K562 (cell line): Measurements from ENCODE around the gene PLCL1. TPM values are rescaled to one million over a fixed set of nuclear protein-coding genes. Genes with fewer than 3 reads are reported as not detected.

ENCODE experiments used
- ATAC-seq: fragments of 200-7000 bp; cut with Tn5 transposase; 3 replicates; pipeline ENCODE4 v1.9.1; 2020; ENCODE audit warnings: moderate library complexity
- BruUV-seq: library from RNA; stranded (reverse); fragments of 400-500 nt; replicated peaks from 2 replicates; lab custom pipeline; 2021; lab: Mats Ljungman, UMichigan
- CTCF ChIA-PET: fragments of 300-600 bp; formaldehyde crosslinking; extraction: SDS; loops from one replicate; lab custom pipeline; 2021; ENCODE audit warnings: low intra/inter-chr PET ratio; lab: Yijun Ruan, JAX
- POLR2A ChIA-PET: fragments of 300-600, 350-650 bp; sonication (Branson Sonifier 250); formaldehyde crosslinking; extraction: SDS; loops from one replicate; lab custom pipeline; 2021; ENCODE audit warnings: antibody characterized with exemption, inconsistent platforms; lab: Yijun Ruan, JAX
- DNase-seq, 4 experiments: peaks; one replicate each; pipeline versions ENCODE4 v3.0.0 to v3.0.0-alpha.2; 2011 to 2018; ENCODE audit warnings: low spot score in 3 of 4, mixed read lengths in 3 of 4; ENCODE audit errors: extremely low read depth in 1 of 4
- FAIRE-seq: peaks from 2 replicates; lab custom pipeline; 2011; peaks lifted over from hg19 to GRCh38; lab: Jason Lieb, UNC
- H2AFZ ChIP-seq: 2 replicates; pipeline ENCODE4 v1.6.0; 2011; ENCODE audit warnings: low read depth, low read length, control low read depth, inconsistent platforms
- H3K27ac ChIP-seq: fragments of 200-600 bp; 3 replicates; pipeline ENCODE4 v1.8.0; 2011; ENCODE audit warnings: low read depth, mild to moderate bottlenecking, control low read depth, inconsistent platforms, low read length, moderate library complexity, mixed read lengths; ENCODE audit errors: extremely low read depth
- H3K27me3 ChIP-seq, 2 experiments: fragments of 300-600 bp in 1 of 2; 2 replicates in 1 of 2; 3 replicates in 1 of 2; pipeline versions ENCODE4 v1.6.0 to v1.8.0; 2011; ENCODE audit warnings: inconsistent platforms in 2 of 2, low read length in 2 of 2, mild to moderate bottlenecking in 1 of 2, mixed read lengths in 1 of 2, moderate library complexity in 1 of 2; ENCODE audit not compliant: control insufficient read depth in 2 of 2, insufficient read depth in 2 of 2
- H3K36me3 ChIP-seq: fragments of 300-600 bp; 3 replicates; pipeline ENCODE4 v1.8.0; 2011; ENCODE audit warnings: mild to moderate bottlenecking, low read length, inconsistent platforms; ENCODE audit not compliant: control insufficient read depth, insufficient read depth
- H3K4me1 ChIP-seq, 2 experiments: fragments of 200-600 bp in 1 of 2; replicated peaks in 1 of 2; 2 replicates in 1 of 2; 3 replicates in 1 of 2; pipeline versions ENCODE4 v1.5.1 to v1.8.0; 2011; ENCODE audit warnings: inconsistent platforms in 2 of 2, low read length in 2 of 2, mild to moderate bottlenecking in 1 of 2, mixed read lengths in 1 of 2, moderate library complexity in 1 of 2; ENCODE audit not compliant: control insufficient read depth in 2 of 2, insufficient read depth in 2 of 2
- H3K4me2 ChIP-seq: 2 replicates; pipeline ENCODE4 v1.6.1; 2011; ENCODE audit warnings: low read length, control low read depth, inconsistent platforms, mixed read lengths; ENCODE audit not compliant: insufficient read depth
- H3K4me3 ChIP-seq: fragments of 200-600 bp; sonication (generic), shearing (Covaris generic); 2 replicates; pipeline ENCODE4 v1.5.1; 2016; ENCODE audit warnings: control low read depth, inconsistent platforms
- H3K79me2 ChIP-seq: fragments of 200-600 bp; 3 replicates; pipeline ENCODE4 v1.8.0; 2011; ENCODE audit warnings: low read length, inconsistent platforms; ENCODE audit not compliant: control insufficient read depth, insufficient read depth
- H3K9ac ChIP-seq, 2 experiments: 2 replicates each; pipeline versions ENCODE4 v1.6.0 to v1.6.1; 2011; ENCODE audit warnings: low read depth in 2 of 2, low read length in 2 of 2, control low read depth in 1 of 2, inconsistent platforms in 1 of 2, mild to moderate bottlenecking in 1 of 2, mixed read lengths in 1 of 2; ENCODE audit not compliant: insufficient read depth in 1 of 2
- H3K9me1 ChIP-seq: one replicate; pipeline ENCODE4 v1.6.0; 2011; ENCODE audit warnings: inconsistent platforms, mild to moderate bottlenecking, low read length, moderate library complexity; ENCODE audit not compliant: control insufficient read depth, insufficient read depth
- H3K9me3 ChIP-seq: replicated peaks from 2 replicates; pipeline ENCODE4 v1.5.1; 2011; ENCODE audit warnings: low read depth, low read length, inconsistent platforms; ENCODE audit not compliant: control insufficient read depth, insufficient read depth
- H4K20me1 ChIP-seq: replicated peaks from 2 replicates; pipeline ENCODE4 v1.6.1; 2011; ENCODE audit warnings: low read length, inconsistent platforms, mixed read lengths; ENCODE audit not compliant: control insufficient read depth, insufficient read depth
- CEBPG ChIP-seq, 3 experiments: fragments of 200-800 bp in 1 of 3; sonication (Bioruptor generic) in 1 of 3; sonication (generic) in 1 of 3; formaldehyde crosslinking in 1 of 3; IDR thresholded peaks in 2 of 3; conservative IDR thresholded peaks in 1 of 3; 2 replicates each; pipeline versions ENCODE4 v1.6.1 to v1.8.0; 2016 to 2022; ENCODE audit warnings: missing compliant biosample characterization in 2 of 3, missing genetic modification characterization in 2 of 3, mild to moderate bottlenecking in 1 of 3, missing genetic modification reagents in 1 of 3
- DMBX1 ChIP-seq: fragments of 250-450 bp; sonication (Bioruptor Pico); IDR thresholded peaks from 2 replicates; pipeline ENCODE4 v1.8.0; 2022; ENCODE audit warnings: inconsistent platforms, mild to moderate bottlenecking, moderate library complexity, borderline replicate concordance
- DPF2 ChIP-seq: fragments of 450-650 bp; IDR thresholded peaks from 2 replicates; pipeline ENCODE4 v1.6.1; 2016
- EP300 ChIP-seq: IDR thresholded peaks from 2 replicates; pipeline ENCODE4 v1.6.1; 2012; ENCODE audit warnings: low read length, improper control_type of control experiment
- ETV1 ChIP-seq: fragments of 450-650 bp; conservative IDR thresholded peaks from 2 replicates; pipeline ENCODE4 v1.6.1; 2016; ENCODE audit warnings: missing genetic modification characterization, control low read depth, low read depth, missing compliant biosample characterization
- NFE2L1 ChIP-seq: fragments of 450-650 bp; IDR thresholded peaks from 2 replicates; pipeline ENCODE4 v1.6.1; 2016; ENCODE audit warnings: missing genetic modification characterization, low read depth, mild to moderate bottlenecking, missing compliant biosample characterization, moderate library complexity, borderline replicate concordance
- NFRKB ChIP-seq: fragments of 450-650 bp; IDR thresholded peaks from 2 replicates; pipeline ENCODE4 v1.6.1; 2016; ENCODE audit warnings: low read depth
- NR4A1 ChIP-seq, 2 experiments: fragments of 250-450 bp in 1 of 2; fragments of 450-650 bp in 1 of 2; sonication (Bioruptor Pico) in 1 of 2; IDR thresholded peaks; 2 replicates each; pipeline versions ENCODE4 v1.4.0 to v1.6.1; 2016 to 2020; ENCODE audit warnings: mild to moderate bottlenecking in 2 of 2, missing compliant biosample characterization in 1 of 2, missing genetic modification characterization in 1 of 2, moderate library complexity in 1 of 2
- RAD21 ChIP-seq, 2 experiments: fragments of 250-450 bp in 1 of 2; fragments of 450-650 bp in 1 of 2; sonication (Bioruptor Pico) in 1 of 2; formaldehyde crosslinking in 1 of 2; IDR thresholded peaks in 1 of 2; conservative IDR thresholded peaks in 1 of 2; 2 replicates each; pipeline versions ENCODE4 v1.4.0 to v1.8.0; 2020 to 2022; ENCODE audit warnings: mild to moderate bottlenecking in 2 of 2, moderate library complexity in 1 of 2
- SIX5 ChIP-seq, 2 experiments: IDR thresholded peaks; 2 replicates each; pipeline ENCODE4 v1.6.1; 2011; ENCODE audit warnings: low read length in 2 of 2, borderline replicate concordance in 1 of 2, low read depth in 1 of 2, mild to moderate bottlenecking in 1 of 2, moderate library complexity in 1 of 2; ENCODE audit not compliant: insufficient read depth in 1 of 2
- ZNF311 ChIP-seq: fragments of 250-450 bp; sonication (Bioruptor Pico); IDR thresholded peaks from 2 replicates; pipeline ENCODE4 v1.4.0; 2020; ENCODE audit warnings: mild to moderate bottlenecking, moderate library complexity
- in situ Hi-C: fragments of 300-500 bp; cut with MboI; formaldehyde crosslinking; loops from 4 replicates; pipeline ENCODE4 v1.15.0; 2018; ENCODE audit warnings: inconsistent platforms, mixed read lengths
- intact Hi-C: fragments of 100-400 bp; cut with micrococcal nuclease; formaldehyde crosslinking; loops from 2 replicates; pipeline ENCODE4 v1.14.2; 2022
- polyA plus RNA-seq, 8 experiments: library from polyadenylated mRNA; depleted of rRNA in 4 of 8; stranded (reverse) in 5 of 8; unstranded in 3 of 8; fragments of >200 nt; fragmentation: Nextera tagmentation in 2 of 8; fragmentation: Illumina TruSeq in 1 of 8; extraction: Ambion mirVana in 2 of 8; extraction: Trizol in 1 of 8; gene quantifications; 2 replicates each; pipeline versions ENCODE4 v1.2.1 to v1.2.3, GENCODE V29; 2011 to 2014; ENCODE audit warnings: inconsistent platforms in 1 of 8, missing spikeins in 1 of 8
- total RNA-seq, 7 experiments: library from RNA; depleted of rRNA in 6 of 7; stranded (reverse); fragments of >200 nt in 6 of 7; fragmentation: Illumina TruSeq in 2 of 7; extraction: Trizol in 2 of 7; gene quantifications; 2 replicates each; pipeline versions ENCODE4 v1.2.1 to v1.2.3, GENCODE V29; 2011 to 2021; ENCODE audit warnings: low replicate concordance in 1 of 7
- TF ChIP-seq, protein P1 (sequence below), 2 experiments: fragments of 250-450 bp in 1 of 2; fragments of 450-650 bp in 1 of 2; sonication (Bioruptor Pico) in 1 of 2; IDR thresholded peaks; 2 replicates each; pipeline versions ENCODE4 v1.6.1 to v1.8.0; 2016 to 2021; ENCODE audit warnings: mild to moderate bottlenecking in 2 of 2, moderate library complexity in 2 of 2, missing compliant biosample characterization in 1 of 2, missing genetic modification characterization in 1 of 2
- TF ChIP-seq, protein P2 (sequence below): fragments of 200-800 bp; sonication (Bioruptor generic); IDR thresholded peaks from 2 replicates; pipeline ENCODE4 v1.6.1; 2017; ENCODE audit warnings: missing genetic modification characterization, missing compliant biosample characterization
- TF ChIP-seq, protein P3 (sequence below): fragments of 450-650 bp; conservative IDR thresholded peaks from 2 replicates; pipeline ENCODE4 v1.6.1; 2016; ENCODE audit warnings: missing genetic modification characterization, low read depth, mild to moderate bottlenecking, missing compliant biosample characterization, moderate library complexity
- TF ChIP-seq, protein P4 (sequence below): fragments of 450-650 bp; formaldehyde crosslinking; IDR thresholded peaks from 2 replicates; pipeline ENCODE4 v1.4.0; 2020; ENCODE audit warnings: mild to moderate bottlenecking, mixed read lengths

Gene PLCL1
- total and polyA plus RNA-seq, 9 of the 15 experiments (the other 6 are each of a cell fraction or from before 2014, with no cell fraction given), result 2.0 to 17.7 (median 8.6) TPM

DNA sequence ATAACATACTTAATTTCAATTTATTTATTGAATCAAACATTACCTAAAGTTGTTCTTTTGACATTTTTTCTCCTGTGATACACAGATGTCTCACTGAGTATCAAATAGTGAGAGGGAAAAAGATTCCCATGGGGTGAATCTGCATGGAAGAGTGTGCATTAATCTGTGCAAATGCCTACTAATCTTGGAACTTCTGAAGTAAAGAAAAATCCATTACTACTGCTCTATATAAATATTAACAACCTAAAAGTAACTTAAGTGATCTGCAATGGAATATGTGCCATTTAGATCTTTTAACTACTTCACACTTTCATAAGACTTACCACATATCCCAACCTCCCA lies 125.5 kb downstream of the PLCL1 start:
- H3K4me2 ChIP-seq, result peak overlapping the region; percentile 26; the same call in 1 of the 2 replicates
- no peaks in the 10 kb centered on the region for H3K27me3 ChIP-seq
- no peak for DNase-seq
- intact Hi-C loops (loop anchor here (2.0 to 5.0 kb wide), 6 partner anchors 41 to 197 kb away; partner anchors contain the start of gene PLCL1), in situ Hi-C loops (loop anchor here (10.0 kb wide), 1 partner anchor 115 kb away; no protein-coding TSS in a partner anchor)
- CTCF ChIA-PET, result no interaction called here
- H2AFZ ChIP-seq, result no peak overlapping the region
- peaks cover 4 to 69% of the 10 kb centered on the region in 2 experiments for H3K4me1 ChIP-seq
- H3K36me3 ChIP-seq, result no peaks in the 10 kb centered on the region; the same call in 2 of the 3 replicates
- no peaks in the 10 kb centered on the region for H4K20me1 ChIP-seq
- H3K4me3 ChIP-seq, result no peak overlapping the region
- TF ChIP-seq NR4A1 (CRISPR knock-in tag; IDR thresholded peaks at IDR 0.05), result no peak
- 0 out of 2 replicates have a peak, but pooled peaks have one; percentile 4 for TF ChIP-seq NR4A1 (tag; IDR thresholded peaks at IDR 0.05)
- TF ChIP-seq NFE2L1 (tag), result 0 out of 2 replicates have a peak, but pooled peaks have one; percentile 3
- TF ChIP-seq, protein P1, sequence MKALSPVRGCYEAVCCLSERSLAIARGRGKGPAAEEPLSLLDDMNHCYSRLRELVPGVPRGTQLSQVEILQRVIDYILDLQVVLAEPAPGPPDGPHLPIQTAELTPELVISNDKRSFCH (CRISPR knock-in tag; IDR thresholded peaks at IDR 0.05), result no peak
- TF ChIP-seq, protein P1 (tag; IDR thresholded peaks at IDR 0.05), result peak; percentile 72; the same call in 1 of the 2 replicates
- TF ChIP-seq CEBPG (CRISPR knock-in tag; IDR thresholded peaks at IDR 0.05), result no peak
- peak in 1 of 2 experiments; percentile 62; a peak in 2 of 4 replicates for TF ChIP-seq CEBPG (tag; conservative IDR thresholded peaks at IDR 0.05 in 1 of 2, IDR thresholded peaks at IDR 0.05 in 1 of 2)
- TF ChIP-seq DPF2, result no peak
- TF ChIP-seq SIX5 (IDR thresholded peaks at IDR 0.05; ENCODE audit: borderline replicate concordance in 1 of 2, insufficient read depth in 1 of 2, low read depth in 1 of 2, low read length in 2 of 2), result no peak
- TF ChIP-seq, protein P2, sequence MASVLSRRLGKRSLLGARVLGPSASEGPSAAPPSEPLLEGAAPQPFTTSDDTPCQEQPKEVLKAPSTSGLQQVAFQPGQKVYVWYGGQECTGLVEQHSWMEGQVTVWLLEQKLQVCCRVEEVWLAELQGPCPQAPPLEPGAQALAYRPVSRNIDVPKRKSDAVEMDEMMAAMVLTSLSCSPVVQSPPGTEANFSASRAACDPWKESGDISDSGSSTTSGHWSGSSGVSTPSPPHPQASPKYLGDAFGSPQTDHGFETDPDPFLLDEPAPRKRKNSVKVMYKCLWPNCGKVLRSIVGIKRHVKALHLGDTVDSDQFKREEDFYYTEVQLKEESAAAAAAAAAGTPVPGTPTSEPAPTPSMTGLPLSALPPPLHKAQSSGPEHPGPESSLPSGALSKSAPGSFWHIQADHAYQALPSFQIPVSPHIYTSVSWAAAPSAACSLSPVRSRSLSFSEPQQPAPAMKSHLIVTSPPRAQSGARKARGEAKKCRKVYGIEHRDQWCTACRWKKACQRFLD (CRISPR knock-in tag), result peak; percentile 26; the same call in 1 of the 2 replicates
- TF ChIP-seq ZNF311, result 0 out of 2 replicates have a peak, but pooled peaks have one; percentile 15
- TF ChIP-seq DMBX1 (CRISPR knock-in tag), result peak; percentile 67
- TF ChIP-seq, protein P3, sequence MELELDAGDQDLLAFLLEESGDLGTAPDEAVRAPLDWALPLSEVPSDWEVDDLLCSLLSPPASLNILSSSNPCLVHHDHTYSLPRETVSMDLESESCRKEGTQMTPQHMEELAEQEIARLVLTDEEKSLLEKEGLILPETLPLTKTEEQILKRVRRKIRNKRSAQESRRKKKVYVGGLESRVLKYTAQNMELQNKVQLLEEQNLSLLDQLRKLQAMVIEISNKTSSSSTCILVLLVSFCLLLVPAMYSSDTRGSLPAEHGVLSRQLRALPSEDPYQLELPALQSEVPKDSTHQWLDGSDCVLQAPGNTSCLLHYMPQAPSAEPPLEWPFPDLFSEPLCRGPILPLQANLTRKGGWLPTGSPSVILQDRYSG (tag), result 0 out of 2 replicates have a peak, but pooled peaks have one; percentile 1
- TF ChIP-seq, protein P4, sequence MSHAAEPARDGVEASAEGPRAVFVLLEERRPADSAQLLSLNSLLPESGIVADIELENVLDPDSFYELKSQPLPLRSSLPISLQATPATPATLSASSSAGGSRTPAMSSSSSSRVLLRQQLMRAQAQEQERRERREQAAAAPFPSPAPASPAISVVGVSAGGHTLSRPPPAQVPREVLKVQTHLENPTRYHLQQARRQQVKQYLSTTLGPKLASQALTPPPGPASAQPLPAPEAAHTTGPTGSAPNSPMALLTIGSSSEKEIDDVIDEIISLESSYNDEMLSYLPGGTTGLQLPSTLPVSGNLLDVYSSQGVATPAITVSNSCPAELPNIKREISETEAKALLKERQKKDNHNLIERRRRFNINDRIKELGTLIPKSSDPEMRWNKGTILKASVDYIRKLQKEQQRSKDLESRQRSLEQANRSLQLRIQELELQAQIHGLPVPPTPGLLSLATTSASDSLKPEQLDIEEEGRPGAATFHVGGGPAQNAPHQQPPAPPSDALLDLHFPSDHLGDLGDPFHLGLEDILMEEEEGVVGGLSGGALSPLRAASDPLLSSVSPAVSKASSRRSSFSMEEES (CRISPR knock-in tag), result no peak
- 0 out of 2 replicates have a peak, but pooled peaks have one; percentile 26 for TF ChIP-seq ETV1 (tag)
- TF ChIP-seq EP300, result peak; percentile 16; the same call in 1 of the 2 replicates
- TF ChIP-seq RAD21 (CRISPR knock-in tag; conservative IDR thresholded peaks at IDR 0.05 in 1 of 2, IDR thresholded peaks at IDR 0.05 in 1 of 2), result no peak
- peak; percentile 64; the same call in 1 of the 2 replicates for TF ChIP-seq NFRKB
- no peak for FAIRE-seq
- no peaks in the 10 kb centered on the region for H3K9me3 ChIP-seq
- POLR2A ChIA-PET, result interaction anchor here (2.0 kb wide), 1 partner anchor 24 kb away, joined by 6 read pairs; no protein-coding TSS in a partner anchor
- BruUV-seq, result no TSS peak
- H3K79me2 ChIP-seq, result peaks cover 87% of the 10 kb centered on the region
- H3K27ac ChIP-seq, result peak overlapping the region; percentile 88
- ATAC-seq, result no peak
- peak overlapping the region in 1 of 2 experiments; percentile 62; a peak in 2 of 4 replicates for H3K9ac ChIP-seq
- no peaks in the 10 kb centered on the region for H3K9me1 ChIP-seq
